Tibial nerve (tissue), 4 donors: ENCODE measurements around the gene TBC1D14.

Experiments
- CTCF ChIP-seq, 5 experiments: fragments of 200-600 bp in 3 of 5; fragments of 450-650 bp in 2 of 5; sonication (generic) in 3 of 5; IDR thresholded peaks; one replicate each; pipeline ENCODE4 v1.5.1; 2016 to 2019; ENCODE audit warnings: antibody characterized with exemption in 5 of 5, mild to moderate bottlenecking in 3 of 5, moderate library complexity in 2 of 5
- EP300 ChIP-seq, 2 donors: sonication (generic); formaldehyde crosslinking; IDR thresholded peaks; one replicate each; pipeline ENCODE4 v1.6.1; 2017; ENCODE audit warnings: antibody characterized with exemption in 2 of 2, mild to moderate bottlenecking in 1 of 2
- POLR2A ChIP-seq, 2 donors: fragments of 450-650 bp; IDR thresholded peaks; one replicate each; pipeline ENCODE4 v1.6.1; 2017; ENCODE audit warnings: antibody characterized with exemption in 2 of 2, mild to moderate bottlenecking in 2 of 2, moderate library complexity in 2 of 2

GRCh38 chr4:6881908-6882307, 27.7 kb upstream of the TBC1D14 start:
- TF ChIP-seq CTCF (IDR thresholded peaks at IDR 0.05) (no peak), POLR2A (IDR thresholded peaks at IDR 0.05) (no peak), EP300 (IDR thresholded peaks at IDR 0.05) (no peak)
